HCT116 (cell line): Measurements from ENCODE around the gene C1orf21.

ENCODE experiments used
- CBX3 ChIP-seq: IDR thresholded peaks from 2 replicates; pipeline ENCODE4 v1.6.1; 2012; ENCODE audit warnings: low read depth
- CTCF ChIP-seq, 3 experiments: fragments of 200-600 bp in 1 of 3; sonication (generic) in 1 of 3; IDR thresholded peaks in 2 of 3; conservative IDR thresholded peaks in 1 of 3; 2 replicates each; pipeline ENCODE4 v1.5.1; 2012 to 2017; ENCODE audit warnings: low read depth in 2 of 3, low read length in 2 of 3, antibody characterized with exemption in 1 of 3, borderline replicate concordance in 1 of 3, control low read depth in 1 of 3, mild to moderate bottlenecking in 1 of 3, mixed read lengths in 1 of 3, mixed run types in 1 of 3, moderate library complexity in 1 of 3; ENCODE audit not compliant: insufficient read depth in 1 of 3
- EZH2 ChIP-seq: fragments of 200-600 bp; sonication (generic); IDR thresholded peaks from 2 replicates; pipeline ENCODE4 v1.6.1; 2017; ENCODE audit warnings: antibody characterized with exemption, mixed run types
- POLR2A ChIP-seq: IDR thresholded peaks from 2 replicates; pipeline ENCODE4 v1.7.0; 2011; ENCODE audit warnings: borderline replicate concordance; ENCODE audit not compliant: insufficient read depth, insufficient read length; ENCODE audit errors: extremely low read depth
- SP1 ChIP-seq: IDR thresholded peaks from 2 replicates; pipeline ENCODE4 v1.6.1; 2012; ENCODE audit warnings: low read depth
- YY1 ChIP-seq: IDR thresholded peaks from 2 replicates; pipeline ENCODE4 v1.6.1; 2011; ENCODE audit warnings: low read length, low read depth, moderate library complexity, mild to moderate bottlenecking; ENCODE audit not compliant: insufficient replicate concordance; ENCODE audit errors: extremely low read depth
- ZBTB33 ChIP-seq: IDR thresholded peaks from 2 replicates; pipeline ENCODE4 v1.6.1; 2011; ENCODE audit warnings: mild to moderate bottlenecking, low read length, moderate library complexity; ENCODE audit not compliant: insufficient replicate concordance; ENCODE audit errors: extremely low read depth

- TF ChIP-seq CTCF (IDR thresholded peaks at IDR 0.05 in 2 of 3, conservative IDR thresholded peaks at IDR 0.05 in 1 of 3; ENCODE audit: borderline replicate concordance in 1 of 3, insufficient read depth in 1 of 3, low read depth in 2 of 3, low read length in 2 of 3) (no peak), EZH2 (no peak), SP1 (no peak), YY1 (no peak), POLR2A (no peak), ZBTB33 (no peak), CBX3 (no peak)
Measured at GRCh38 chr1:184492536-184492935, 105.7 kb downstream of the C1orf21 start.
